ENCODE measurements around the gene ADCY7. TPM values are rescaled to one million over a fixed set of nuclear protein-coding genes. Genes with fewer than 3 reads are reported as not detected.

ADCY7 gene
- total RNA-seq, 1 experiment from 2014 or later = 13.1 TPM

DNA sequence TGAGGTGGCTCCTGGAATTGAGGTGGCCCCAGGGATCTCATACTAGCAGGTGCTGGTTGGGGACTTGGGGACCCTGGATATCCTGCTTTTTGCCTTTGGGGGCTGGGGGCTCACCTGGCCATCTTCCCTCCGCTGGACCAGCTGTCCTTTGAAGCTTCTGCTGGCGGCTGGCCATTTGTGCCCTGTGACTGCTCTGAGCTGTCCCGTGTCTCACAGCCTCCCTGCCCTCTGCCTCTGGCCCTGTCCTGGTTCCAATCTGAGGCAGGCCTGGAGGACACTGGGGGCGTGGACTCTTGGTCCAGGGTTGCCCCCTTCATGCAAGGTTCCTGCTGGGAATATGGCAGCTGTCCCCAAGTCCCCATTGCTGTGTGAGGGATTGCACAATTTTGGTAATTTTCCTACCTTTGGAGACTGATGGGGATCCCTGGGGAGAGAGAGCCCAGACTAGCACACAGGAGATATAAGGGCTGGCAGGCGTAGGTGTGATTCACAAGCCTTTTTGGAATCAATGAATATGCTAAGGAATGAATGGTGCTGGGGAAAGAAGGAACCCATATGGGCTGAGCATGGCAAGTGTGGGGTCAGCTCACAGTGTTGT is 19.2 kb downstream of the ADCY7 start:
- intact Hi-C loops (cut with micrococcal nuclease) = no loop called here
- H4K20me1 ChIP-seq (ENCODE audit: low read length) = no peaks in the 10 kb centered on the region
- no peak overlapping the region for H3K4me2 ChIP-seq (ENCODE audit: low read length)
- POLR2A ChIA-PET (ENCODE audit: unreplicated experiment) = no interaction called here
- BruUV-seq (replicated peaks) = no TSS peak
- H3F3A ChIP-seq (ENCODE audit: low read length, unreplicated experiment) = no peaks in the 10 kb centered on the region
- no peaks in the 10 kb centered on the region for H3K79me2 ChIP-seq (ENCODE audit: low read length)
- no peak for DNase-seq
- no peaks in the 10 kb centered on the region for H3K36me3 ChIP-seq (ENCODE audit: low read depth, low read length)
- H3K9me3 ChIP-seq (ENCODE audit: low read length) = no peaks in the 10 kb centered on the region
- ATAC-seq = no peak
- no peaks in the 10 kb centered on the region for H3K9me2 ChIP-seq (replicated peaks; ENCODE audit: low read length)
- no peaks in the 10 kb centered on the region for H3K27me3 ChIP-seq (ENCODE audit: low read length)
- no peak overlapping the region for H2AFZ ChIP-seq (ENCODE audit: low read length)
- H3K4me3 ChIP-seq (ENCODE audit: low read length) = no peak overlapping the region
- CTCF ChIA-PET = no interaction called here
- H3K4me1 ChIP-seq (ENCODE audit: insufficient read depth, low read length) = no peaks in the 10 kb centered on the region
- no peak overlapping the region for H3K27ac ChIP-seq (ENCODE audit: low read length)
- TF ChIP-seq EZH2 (IDR thresholded peaks at IDR 0.05; ENCODE audit: low read length, unreplicated experiment) (no peak), EZH2phosphoT487 (IDR thresholded peaks at IDR 0.05; ENCODE audit: borderline replicate concordance, low read length) (no peak)
- TF ChIP-seq, protein P1, sequence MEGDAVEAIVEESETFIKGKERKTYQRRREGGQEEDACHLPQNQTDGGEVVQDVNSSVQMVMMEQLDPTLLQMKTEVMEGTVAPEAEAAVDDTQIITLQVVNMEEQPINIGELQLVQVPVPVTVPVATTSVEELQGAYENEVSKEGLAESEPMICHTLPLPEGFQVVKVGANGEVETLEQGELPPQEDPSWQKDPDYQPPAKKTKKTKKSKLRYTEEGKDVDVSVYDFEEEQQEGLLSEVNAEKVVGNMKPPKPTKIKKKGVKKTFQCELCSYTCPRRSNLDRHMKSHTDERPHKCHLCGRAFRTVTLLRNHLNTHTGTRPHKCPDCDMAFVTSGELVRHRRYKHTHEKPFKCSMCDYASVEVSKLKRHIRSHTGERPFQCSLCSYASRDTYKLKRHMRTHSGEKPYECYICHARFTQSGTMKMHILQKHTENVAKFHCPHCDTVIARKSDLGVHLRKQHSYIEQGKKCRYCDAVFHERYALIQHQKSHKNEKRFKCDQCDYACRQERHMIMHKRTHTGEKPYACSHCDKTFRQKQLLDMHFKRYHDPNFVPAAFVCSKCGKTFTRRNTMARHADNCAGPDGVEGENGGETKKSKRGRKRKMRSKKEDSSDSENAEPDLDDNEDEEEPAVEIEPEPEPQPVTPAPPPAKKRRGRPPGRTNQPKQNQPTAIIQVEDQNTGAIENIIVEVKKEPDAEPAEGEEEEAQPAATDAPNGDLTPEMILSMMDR (conservative IDR thresholded peaks at IDR 0.05; ENCODE audit: low read depth, low read length) = no peak
- H3K9ac ChIP-seq (ENCODE audit: low read length) = no peak overlapping the region

DNA sequence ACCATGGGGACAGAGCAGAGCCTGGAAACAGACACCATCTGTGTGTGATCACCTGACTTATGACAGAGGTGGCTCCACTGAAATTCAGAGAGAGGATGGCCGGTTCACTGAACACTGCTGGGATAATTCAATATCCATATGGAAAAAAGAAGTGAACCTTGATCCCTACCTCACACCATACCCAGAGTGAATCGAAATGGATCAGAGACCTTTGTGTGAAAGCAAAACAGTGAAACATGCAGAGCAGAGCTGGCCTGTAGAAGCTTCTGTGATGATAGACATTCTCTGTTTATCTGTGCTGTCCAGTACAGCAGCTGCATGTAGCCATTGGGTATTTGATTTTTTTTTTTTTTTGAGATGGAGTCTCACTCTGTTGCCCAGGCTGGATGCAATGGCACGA is 20.3 kb downstream of the ADCY7 start:
- H3K4me3 ChIP-seq (ENCODE audit: low read length) = no peak overlapping the region
- H3K9ac ChIP-seq (ENCODE audit: low read length) = no peak overlapping the region
- no peak overlapping the region for H3K27ac ChIP-seq (ENCODE audit: low read length)
- ATAC-seq (no peak), DNase-seq (no peak)
- TF ChIP-seq EZH2phosphoT487 (IDR thresholded peaks at IDR 0.05; ENCODE audit: borderline replicate concordance, low read length) = no peak
- TF ChIP-seq, protein P1 (conservative IDR thresholded peaks at IDR 0.05; ENCODE audit: low read depth, low read length) = no peak
- TF ChIP-seq EZH2 (IDR thresholded peaks at IDR 0.05; ENCODE audit: low read length, unreplicated experiment) = no peak
- no peaks in the 10 kb centered on the region for H3K9me3 ChIP-seq (ENCODE audit: low read length)
- intact Hi-C loops (cut with micrococcal nuclease) = no loop called here
- no peaks in the 10 kb centered on the region for H4K20me1 ChIP-seq (ENCODE audit: low read length)
- no peak overlapping the region for H2AFZ ChIP-seq (ENCODE audit: low read length)
- no peaks in the 10 kb centered on the region for H3K9me2 ChIP-seq (replicated peaks; ENCODE audit: low read length)
- H3K4me2 ChIP-seq (ENCODE audit: low read length) = no peak overlapping the region
- H3K27me3 ChIP-seq (ENCODE audit: low read length) = no peaks in the 10 kb centered on the region
- ChIA-PET CTCF (interaction anchor here (0.6 kb wide), 1 partner anchor 12 kb away, joined by 6 read pairs; no protein-coding TSS in a partner anchor), POLR2A (ENCODE audit: unreplicated experiment) (no interaction called here)
- no peaks in the 10 kb centered on the region for H3K79me2 ChIP-seq (ENCODE audit: low read length)
- H3F3A ChIP-seq (ENCODE audit: low read length, unreplicated experiment) = no peaks in the 10 kb centered on the region
- BruUV-seq (replicated peaks) = no TSS peak
- no peaks in the 10 kb centered on the region for H3K4me1 ChIP-seq (ENCODE audit: insufficient read depth, low read length)
- H3K36me3 ChIP-seq (ENCODE audit: low read depth, low read length) = no peaks in the 10 kb centered on the region

DNA sequence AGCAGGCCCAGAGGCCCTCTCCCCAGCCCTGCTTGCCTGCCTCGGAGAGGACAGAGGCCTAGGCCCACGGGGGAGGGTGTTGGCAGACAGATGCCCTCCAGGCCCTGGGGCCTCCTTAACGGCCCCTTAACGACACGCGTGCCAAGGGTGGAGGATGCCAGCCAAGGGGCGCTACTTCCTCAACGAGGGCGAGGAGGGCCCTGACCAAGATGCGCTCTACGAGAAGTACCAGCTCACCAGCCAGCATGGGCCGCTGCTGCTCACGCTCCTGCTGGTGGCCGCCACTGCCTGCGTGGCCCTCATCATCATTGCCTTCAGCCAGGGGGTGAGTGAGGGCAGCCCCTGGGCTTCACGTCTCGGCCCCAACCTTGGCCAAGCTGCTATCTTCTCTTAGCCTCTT is 21.7 kb downstream of the ADCY7 start:
- ATAC-seq = no peak
- CTCF ChIA-PET = no interaction called here
- intact Hi-C loops (cut with micrococcal nuclease) = no loop called here

More for the DNA sequence above, 21.7 kb downstream of the ADCY7 start:
- H3K4me3 ChIP-seq (ENCODE audit: low read length) = no peak overlapping the region
- no peaks in the 10 kb centered on the region for H3K4me1 ChIP-seq (ENCODE audit: insufficient read depth, low read length)
- TF ChIP-seq EZH2phosphoT487 (IDR thresholded peaks at IDR 0.05; ENCODE audit: borderline replicate concordance, low read length) (no peak), EZH2 (IDR thresholded peaks at IDR 0.05; ENCODE audit: low read length, unreplicated experiment) (no peak)
- TF ChIP-seq, protein P1 (conservative IDR thresholded peaks at IDR 0.05; ENCODE audit: low read depth, low read length) = no peak
- H3K4me2 ChIP-seq (ENCODE audit: low read length) = no peak overlapping the region
- H3K9me2 ChIP-seq (replicated peaks; ENCODE audit: low read length) = no peaks in the 10 kb centered on the region
- BruUV-seq (replicated peaks) = no TSS peak
- H3K27ac ChIP-seq (ENCODE audit: low read length) = no peak overlapping the region
- H3K27me3 ChIP-seq (ENCODE audit: low read length) = no peaks in the 10 kb centered on the region
- no peaks in the 10 kb centered on the region for H4K20me1 ChIP-seq (ENCODE audit: low read length)
- no peaks in the 10 kb centered on the region for H3F3A ChIP-seq (ENCODE audit: low read length, unreplicated experiment)
- H3K79me2 ChIP-seq (ENCODE audit: low read length) = no peaks in the 10 kb centered on the region
- no peaks in the 10 kb centered on the region for H3K36me3 ChIP-seq (ENCODE audit: low read depth, low read length)
- DNase-seq = no peak
- H3K9me3 ChIP-seq (ENCODE audit: low read length) = no peaks in the 10 kb centered on the region
- H2AFZ ChIP-seq (ENCODE audit: low read length) = no peak overlapping the region
- H3K9ac ChIP-seq (ENCODE audit: low read length) = no peak overlapping the region
- POLR2A ChIA-PET (ENCODE audit: unreplicated experiment) = no interaction called here
